ENCODE data around the gene LARGE1. TPM values are rescaled to one million over a fixed set of nuclear protein-coding genes. Genes with fewer than 3 reads are reported as not detected.

LARGE1 gene
- total and polyA plus RNA-seq, 2 of the 4 experiments (the other 2 are of a cell fraction), result 6.2 to 12.4 TPM

- H3K56ac ChIP-seq (ENCODE audit: extremely low read depth, insufficient read depth, low read length), result no peak overlapping the region
- H2BK120ac ChIP-seq (ENCODE audit: low read depth, low read length), result no peak overlapping the region
- H3K27me3 ChIP-seq (ENCODE audit: control insufficient read depth, insufficient read depth, low read length), result no peaks in the 10 kb centered on the region
- H4K5ac ChIP-seq (ENCODE audit: low read depth, low read length), result no peak overlapping the region
- no peak overlapping the region for H3K4me2 ChIP-seq (ENCODE audit: low read depth, low read length)
- H3K4ac ChIP-seq (ENCODE audit: low read depth, low read length), result no peak overlapping the region
- H3K18ac ChIP-seq (ENCODE audit: low read depth, low read length), result no peak overlapping the region
- H3K9me3 ChIP-seq (ENCODE audit: control insufficient read depth, insufficient read depth, low read length), result no peaks in the 10 kb centered on the region
- POLR2A ChIA-PET (ENCODE audit: unreplicated experiment), result no interaction called here
- H3K9ac ChIP-seq (ENCODE audit: low read depth, low read length), result no peak overlapping the region
- no peak overlapping the region for H2BK5ac ChIP-seq (ENCODE audit: low read depth, low read length, poor library complexity, severe bottlenecking)
- no TSS peak for BruUV-seq (replicated peaks)
- dilution Hi-C loops (cut with HindIII; ENCODE audit: low sequenced_read_pairs, unreplicated experiment), result no loop called here
- H4K91ac ChIP-seq (ENCODE audit: insufficient read depth, low read depth, low read length), result no peak overlapping the region
- H3K4me1 ChIP-seq (ENCODE audit: control insufficient read depth, insufficient read depth, low read length), result no peaks in the 10 kb centered on the region; the same call in 1 of the 2 replicates
- no peak overlapping the region for H3K14ac ChIP-seq (replicated peaks; ENCODE audit: low read depth, low read length)
- in situ Hi-C loops (cut with MboI; ENCODE audit: low sequenced_read_pairs), result no loop called here
- H3K27ac ChIP-seq (ENCODE audit: insufficient read depth, low read length), result no peak overlapping the region
- H3K9me1 ChIP-seq (ENCODE audit: insufficient read depth, low read length), result peaks cover 2% of the 10 kb centered on the region; the same call in 1 of the 2 replicates
- 80% methylated on average over 1 of the region's 4 CpGs; no CpG with 5 or more reads in 1 of the 2 experiments for WGBS, 2 experiments (ENCODE audit: extremely low coverage in 2 of 2, insufficient read length in 1 of 2)
- CTCF ChIA-PET, result no interaction called here
- no peak overlapping the region for H2BK20ac ChIP-seq (ENCODE audit: low read depth, low read length)
- no peaks in the 10 kb centered on the region for H3K36me3 ChIP-seq (ENCODE audit: control insufficient read depth, insufficient read depth, low read length)
- no peak overlapping the region for H2AFZ ChIP-seq (replicated peaks; ENCODE audit: low read length, poor library complexity)
- intact Hi-C loops (cut with micrococcal nuclease), result no loop called here
- H2BK15ac ChIP-seq (ENCODE audit: low read depth, low read length), result no peak overlapping the region
- no peak overlapping the region for H2AK9ac ChIP-seq (replicated peaks; ENCODE audit: low read depth, low read length, poor library complexity)
- ATAC-seq (ENCODE audit: low read depth) (no peak), DNase-seq (no peak)
- no peak overlapping the region for H3K23ac ChIP-seq (ENCODE audit: low read depth, low read length)
- no peak overlapping the region for H2AK5ac ChIP-seq (ENCODE audit: low read depth, low read length)
- peaks cover 7% of the 10 kb centered on the region; the same call in 1 of the 2 replicates for H4K20me1 ChIP-seq (ENCODE audit: insufficient read depth, low read length)
- no peak for TF ChIP-seq POLR2A (IDR thresholded peaks at IDR 0.05; ENCODE audit: low read depth, low read length)
- TF ChIP-seq FOS (IDR thresholded peaks at IDR 0.05; ENCODE audit: low read depth, low read length), result no peak
- peak; percentile 34; the same call in 1 of the 2 replicates for TF ChIP-seq MAFK (IDR thresholded peaks at IDR 0.05; ENCODE audit: low read depth, low read length)
- TF ChIP-seq RAD21 (IDR thresholded peaks at IDR 0.05; ENCODE audit: low read length), result no peak
- TF ChIP-seq SMC3 (IDR thresholded peaks at IDR 0.05; ENCODE audit: low read depth, low read length), result no peak
- no peak for TF ChIP-seq CEBPB (IDR thresholded peaks at IDR 0.05; ENCODE audit: low read depth, low read length)
- no peak for TF ChIP-seq ELK1 (IDR thresholded peaks at IDR 0.05; ENCODE audit: borderline replicate concordance, low read depth, low read length)
- no peak overlapping the region for H3K4me3 ChIP-seq (ENCODE audit: insufficient read depth, low read depth, low read length)
- H3K79me1 ChIP-seq (ENCODE audit: low read depth in 1 of 2, low read length in 2 of 2), result peaks cover 20 to 23% of the 10 kb centered on the region in 2 experiments
- no peak overlapping the region for H4K8ac ChIP-seq (ENCODE audit: low read depth in 2 of 2, low read length in 2 of 2)
Measured at GRCh38 chr22:33829546-33830280, 90.6 kb downstream of the LARGE1 start.

Measured in IMR-90 (cell line).